K562 (cell line): ENCODE data around the gene PDZD8. TPM values are rescaled to one million over a fixed set of nuclear protein-coding genes. Genes with fewer than 3 reads are reported as not detected.

ENCODE experiments used
- ATAC-seq: fragments of 200-7000 bp; cut with Tn5 transposase; 3 replicates; pipeline ENCODE4 v1.9.1; 2020; ENCODE audit warnings: moderate library complexity
- BruUV-seq: library from RNA; stranded (reverse); fragments of 400-500 nt; replicated peaks from 2 replicates; lab custom pipeline; 2021; lab: Mats Ljungman, UMichigan
- CTCF ChIA-PET: fragments of 300-600 bp; formaldehyde crosslinking; extraction: SDS; loops from one replicate; lab custom pipeline; 2021; ENCODE audit warnings: low intra/inter-chr PET ratio; lab: Yijun Ruan, JAX
- POLR2A ChIA-PET: fragments of 300-600, 350-650 bp; sonication (Branson Sonifier 250); formaldehyde crosslinking; extraction: SDS; loops from one replicate; lab custom pipeline; 2021; ENCODE audit warnings: antibody characterized with exemption, inconsistent platforms; lab: Yijun Ruan, JAX
- DNase-seq, 4 experiments: peaks; one replicate each; pipeline versions ENCODE4 v3.0.0 to v3.0.0-alpha.2; 2011 to 2018; ENCODE audit warnings: low spot score in 3 of 4, mixed read lengths in 3 of 4; ENCODE audit errors: extremely low read depth in 1 of 4
- FAIRE-seq: peaks from 2 replicates; lab custom pipeline; 2011; peaks lifted over from hg19 to GRCh38; lab: Jason Lieb, UNC
- H2AFZ ChIP-seq: 2 replicates; pipeline ENCODE4 v1.6.0; 2011; ENCODE audit warnings: low read depth, low read length, control low read depth, inconsistent platforms
- H3K27ac ChIP-seq: fragments of 200-600 bp; 3 replicates; pipeline ENCODE4 v1.8.0; 2011; ENCODE audit warnings: low read depth, mild to moderate bottlenecking, control low read depth, inconsistent platforms, low read length, moderate library complexity, mixed read lengths; ENCODE audit errors: extremely low read depth
- H3K27me3 ChIP-seq, 2 experiments: fragments of 300-600 bp in 1 of 2; 2 replicates in 1 of 2; 3 replicates in 1 of 2; pipeline versions ENCODE4 v1.6.0 to v1.8.0; 2011; ENCODE audit warnings: inconsistent platforms in 2 of 2, low read length in 2 of 2, mild to moderate bottlenecking in 1 of 2, mixed read lengths in 1 of 2, moderate library complexity in 1 of 2; ENCODE audit not compliant: control insufficient read depth in 2 of 2, insufficient read depth in 2 of 2
- H3K36me3 ChIP-seq: fragments of 300-600 bp; 3 replicates; pipeline ENCODE4 v1.8.0; 2011; ENCODE audit warnings: mild to moderate bottlenecking, low read length, inconsistent platforms; ENCODE audit not compliant: control insufficient read depth, insufficient read depth
- H3K4me1 ChIP-seq, 2 experiments: fragments of 200-600 bp in 1 of 2; replicated peaks in 1 of 2; 2 replicates in 1 of 2; 3 replicates in 1 of 2; pipeline versions ENCODE4 v1.5.1 to v1.8.0; 2011; ENCODE audit warnings: inconsistent platforms in 2 of 2, low read length in 2 of 2, mild to moderate bottlenecking in 1 of 2, mixed read lengths in 1 of 2, moderate library complexity in 1 of 2; ENCODE audit not compliant: control insufficient read depth in 2 of 2, insufficient read depth in 2 of 2
- H3K4me2 ChIP-seq: 2 replicates; pipeline ENCODE4 v1.6.1; 2011; ENCODE audit warnings: low read length, control low read depth, inconsistent platforms, mixed read lengths; ENCODE audit not compliant: insufficient read depth
- H3K4me3 ChIP-seq: fragments of 200-600 bp; sonication (generic), shearing (Covaris generic); 2 replicates; pipeline ENCODE4 v1.5.1; 2016; ENCODE audit warnings: control low read depth, inconsistent platforms
- H3K79me2 ChIP-seq: fragments of 200-600 bp; 3 replicates; pipeline ENCODE4 v1.8.0; 2011; ENCODE audit warnings: low read length, inconsistent platforms; ENCODE audit not compliant: control insufficient read depth, insufficient read depth
- H3K9ac ChIP-seq, 2 experiments: 2 replicates each; pipeline versions ENCODE4 v1.6.0 to v1.6.1; 2011; ENCODE audit warnings: low read depth in 2 of 2, low read length in 2 of 2, control low read depth in 1 of 2, inconsistent platforms in 1 of 2, mild to moderate bottlenecking in 1 of 2, mixed read lengths in 1 of 2; ENCODE audit not compliant: insufficient read depth in 1 of 2
- H3K9me1 ChIP-seq: one replicate; pipeline ENCODE4 v1.6.0; 2011; ENCODE audit warnings: inconsistent platforms, mild to moderate bottlenecking, low read length, moderate library complexity; ENCODE audit not compliant: control insufficient read depth, insufficient read depth
- H3K9me3 ChIP-seq: replicated peaks from 2 replicates; pipeline ENCODE4 v1.5.1; 2011; ENCODE audit warnings: low read depth, low read length, inconsistent platforms; ENCODE audit not compliant: control insufficient read depth, insufficient read depth
- H4K20me1 ChIP-seq: replicated peaks from 2 replicates; pipeline ENCODE4 v1.6.1; 2011; ENCODE audit warnings: low read length, inconsistent platforms, mixed read lengths; ENCODE audit not compliant: control insufficient read depth, insufficient read depth
- KAT2B ChIP-seq: IDR thresholded peaks from one replicate; pipeline ENCODE4 v1.6.1; 2012; ENCODE audit warnings: low read depth, mild to moderate bottlenecking, control low read depth, inconsistent platforms, low read length, moderate library complexity
- MGA ChIP-seq: fragments of 450-650 bp; IDR thresholded peaks from 2 replicates; pipeline ENCODE4 v1.6.1; 2016; ENCODE audit warnings: mild to moderate bottlenecking, moderate library complexity
- SMAD1 ChIP-seq: fragments of 150-350 bp; IDR thresholded peaks from 2 replicates; pipeline ENCODE4 v1.6.1; 2014; ENCODE audit warnings: low read length, low read depth; ENCODE audit not compliant: partially characterized antibody
- TRIM28 ChIP-seq: fragments of 450-650 bp; IDR thresholded peaks from 2 replicates; pipeline ENCODE4 v1.6.1; 2017
- ZBTB49 ChIP-seq: sonication (generic); formaldehyde crosslinking; IDR thresholded peaks from 2 replicates; pipeline ENCODE4 v1.8.0; 2022; ENCODE audit warnings: missing genetic modification reagents, mild to moderate bottlenecking, borderline replicate concordance
- ZNF239 ChIP-seq: fragments of 250-450 bp; sonication (Bioruptor Pico); IDR thresholded peaks from 2 replicates; pipeline ENCODE4 v1.4.0; 2020; ENCODE audit warnings: mild to moderate bottlenecking
- WGBS: fragments of 100-300 bp; shearing (Covaris generic); methylation state at CpG from one replicate; pipeline ENCODE4 v1.1.6; 2016; ENCODE audit warnings: low coverage, mixed read lengths; ENCODE audit not compliant: insufficient coverage; ENCODE audit errors: missing lambda C conversion rate; 5-methylcytosine and 5-hydroxymethylcytosine counted together
- in situ Hi-C: fragments of 300-500 bp; cut with MboI; formaldehyde crosslinking; loops from 4 replicates; pipeline ENCODE4 v1.15.0; 2018; ENCODE audit warnings: inconsistent platforms, mixed read lengths
- intact Hi-C: fragments of 100-400 bp; cut with micrococcal nuclease; formaldehyde crosslinking; loops from 2 replicates; pipeline ENCODE4 v1.14.2; 2022
- polyA plus RNA-seq, 8 experiments: library from polyadenylated mRNA; depleted of rRNA in 4 of 8; stranded (reverse) in 5 of 8; unstranded in 3 of 8; fragments of >200 nt; fragmentation: Nextera tagmentation in 2 of 8; fragmentation: Illumina TruSeq in 1 of 8; extraction: Ambion mirVana in 2 of 8; extraction: Trizol in 1 of 8; gene quantifications; 2 replicates each; pipeline versions ENCODE4 v1.2.1 to v1.2.3, GENCODE V29; 2011 to 2014; ENCODE audit warnings: inconsistent platforms in 1 of 8, missing spikeins in 1 of 8
- total RNA-seq, 7 experiments: library from RNA; depleted of rRNA in 6 of 7; stranded (reverse); fragments of >200 nt in 6 of 7; fragmentation: Illumina TruSeq in 2 of 7; extraction: Trizol in 2 of 7; gene quantifications; 2 replicates each; pipeline versions ENCODE4 v1.2.1 to v1.2.3, GENCODE V29; 2011 to 2021; ENCODE audit warnings: low replicate concordance in 1 of 7

Gene PDZD8
- total and polyA plus RNA-seq, 9 of the 15 experiments (the other 6 are each of a cell fraction or from before 2014, with no cell fraction given), result 5.5 to 53.4 (median 36.8) TPM

GRCh38 chr10:117266400-117266799, 108.8 kb downstream of the PDZD8 start (continued):
- TF ChIP-seq ZBTB49 (no peak), TRIM28 (no peak), SMAD1 (no peak), KAT2B (no peak)

GRCh38 chr10:117264782-117265181, 110.5 kb downstream of the PDZD8 start:
- in situ Hi-C loops, result no loop called here
- no peaks in the 10 kb centered on the region for H3K79me2 ChIP-seq
- WGBS, result 29% methylated on average over 7 of the region's 7 CpGs
- TF ChIP-seq ZNF239 (CRISPR knock-in tag) (no peak), MGA (peak; percentile 77)

More at GRCh38 chr10:117264782-117265181, 110.5 kb downstream of the PDZD8 start:
- no peaks in the 10 kb centered on the region for H3K9me3 ChIP-seq
- peaks cover 6 to 17% of the 10 kb centered on the region in 2 experiments; a peak in 2 of 5 replicates for H3K27me3 ChIP-seq
- H2AFZ ChIP-seq, result peak overlapping the region; percentile 32; the same call in 1 of the 2 replicates
- no peaks in the 10 kb centered on the region for H4K20me1 ChIP-seq
- H3K4me1 ChIP-seq, result peaks cover 5 to 21% of the 10 kb centered on the region in 2 experiments; a peak in 3 of 5 replicates
- ChIA-PET POLR2A (interaction anchor here (0.7 to 3.9 kb wide), 2 partner anchors 10 to 15 kb away, joined by 3 to 14 read pairs; no protein-coding TSS in a partner anchor), CTCF (no interaction called here)
- no peak for DNase-seq
- intact Hi-C loops, result no loop called here
- no peak for FAIRE-seq
- no peak overlapping the region for H3K4me3 ChIP-seq
- H3K27ac ChIP-seq, result no peak overlapping the region
- H3K9ac ChIP-seq, result no peak overlapping the region
- ATAC-seq, result no peak
- H3K4me2 ChIP-seq, result no peak overlapping the region
- no peaks in the 10 kb centered on the region for H3K36me3 ChIP-seq
- no peaks in the 10 kb centered on the region for H3K9me1 ChIP-seq
- no TSS peak for BruUV-seq
